Muscle layer of duodenum (tissue), 2 donors: ENCODE results near the gene SLC35E3.
A peak's percentile ranks its signal among the peaks of the same experiment; 100 is the strongest.
"Not testable (repeated sequence)": the region's sequence is repeated elsewhere in the genome, so short reads cannot be mapped to it uniquely, and the experiment has no call there.

Experiments
- H3K27ac ChIP-seq: one replicate; pipeline ENCODE4 v1.7.0; 2013; ENCODE audit warnings: mild to moderate bottlenecking, low read length
- H3K27me3 ChIP-seq: one replicate; pipeline ENCODE4 v1.7.0; 2013; ENCODE audit warnings: low read depth, mild to moderate bottlenecking, control low read depth, low read length
- H3K36me3 ChIP-seq, 2 donors: one replicate each; pipeline ENCODE4 v1.7.0; 2013; ENCODE audit warnings: low read length in 2 of 2, control low read depth in 1 of 2, mild to moderate bottlenecking in 1 of 2; ENCODE audit not compliant: insufficient read depth in 2 of 2, control insufficient read depth in 1 of 2
- H3K4me1 ChIP-seq, 2 donors: one replicate each; pipeline ENCODE4 v1.7.0; 2013; ENCODE audit warnings: low read length in 2 of 2, mild to moderate bottlenecking in 2 of 2, control low read depth in 1 of 2, moderate library complexity in 1 of 2; ENCODE audit not compliant: insufficient read depth in 2 of 2, control insufficient read depth in 1 of 2
- H3K4me3 ChIP-seq, 2 donors: one replicate each; pipeline ENCODE4 v1.7.0; 2013; ENCODE audit warnings: low read length in 2 of 2, low read depth in 1 of 2, mild to moderate bottlenecking in 1 of 2
- H3K9me3 ChIP-seq, 2 donors: one replicate each; pipeline ENCODE4 v1.7.0; 2013; ENCODE audit warnings: low read length in 2 of 2, control low read depth in 1 of 2, mild to moderate bottlenecking in 1 of 2; ENCODE audit not compliant: control insufficient read depth in 1 of 2
- donor health status: healthy.

The SLC35E3 gene

DNA sequence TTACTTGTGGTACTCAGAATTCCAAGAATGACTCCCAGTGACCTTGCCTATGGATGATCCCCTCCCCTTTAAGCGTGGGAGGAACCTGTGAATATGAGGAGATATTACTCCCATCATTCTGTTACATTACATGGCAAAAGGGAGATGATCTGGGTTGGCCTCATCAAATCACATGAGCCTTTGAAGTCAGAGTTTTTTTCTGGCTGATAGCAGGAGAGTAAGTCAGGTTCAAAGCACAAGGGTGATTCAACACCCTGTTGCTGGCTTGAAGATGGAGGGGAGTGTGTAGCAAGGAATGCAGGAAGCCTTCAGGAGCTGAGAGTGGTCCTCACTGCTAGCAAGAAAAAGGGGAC is 52.9 kb downstream of the SLC35E3 start:
- H3K4me3 ChIP-seq = no peak overlapping the region
- H3K4me1 ChIP-seq = no peaks in the 10 kb centered on the region
- H3K36me3 ChIP-seq = no peaks in the 10 kb centered on the region
- H3K27ac ChIP-seq = no peak overlapping the region
- no peaks in the 10 kb centered on the region for H3K27me3 ChIP-seq
- H3K9me3 ChIP-seq = no peaks in the 10 kb centered on the region

DNA sequence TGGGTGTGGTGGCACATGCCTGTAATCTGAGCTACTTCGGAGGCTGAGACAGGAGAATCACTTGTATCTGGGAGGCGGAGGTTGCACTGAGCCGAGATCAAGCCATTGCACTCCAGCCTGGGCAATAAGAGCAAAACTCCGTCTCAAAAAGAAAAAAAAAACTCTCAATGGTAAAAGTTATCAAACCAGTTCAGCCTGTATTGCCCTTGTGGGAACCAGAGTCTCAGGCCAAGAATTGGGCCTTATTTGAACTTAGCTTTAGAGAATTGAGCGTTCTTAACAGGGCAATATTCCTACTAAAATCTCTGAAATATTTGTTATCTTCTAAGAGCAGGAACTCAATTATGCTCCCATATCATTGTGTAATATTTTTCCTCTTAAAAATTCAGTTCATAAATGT is 54.3 kb downstream of the SLC35E3 start:
- H3K4me1 ChIP-seq = no peaks in the 10 kb centered on the region
- H3K27ac ChIP-seq = no peak overlapping the region
- H3K4me3 ChIP-seq = no peak overlapping the region
- no peaks in the 10 kb centered on the region for H3K27me3 ChIP-seq
- H3K9me3 ChIP-seq = no peaks in the 10 kb centered on the region
- no peaks in the 10 kb centered on the region for H3K36me3 ChIP-seq

DNA sequence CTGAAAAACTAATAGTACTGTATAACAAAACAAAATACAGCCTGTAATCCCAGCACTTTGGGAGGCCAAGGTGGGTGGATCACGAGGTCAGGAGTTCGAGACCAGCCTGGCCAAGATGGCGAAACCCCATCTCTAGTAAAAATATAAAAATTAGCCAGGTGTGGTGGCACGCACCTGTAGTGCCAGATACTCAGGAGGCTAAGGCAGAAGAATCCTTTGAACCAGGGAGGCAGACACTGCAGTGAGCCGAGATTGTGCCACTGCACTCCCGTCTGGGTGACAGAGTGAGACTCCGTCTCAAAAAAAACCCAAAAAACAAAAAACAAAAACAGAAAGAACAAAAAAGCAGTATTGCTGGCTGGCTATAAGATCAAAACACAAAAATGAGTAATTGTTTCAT is 55.1 kb downstream of the SLC35E3 start:
- H3K27me3 ChIP-seq, H3K36me3 ChIP-seq, H3K4me1 ChIP-seq, H3K27ac ChIP-seq, H3K9me3 ChIP-seq, H3K4me3 ChIP-seq: not testable (repeated sequence)

GRCh38 chr12:68802372-68802745 is 56.4 kb downstream of the SLC35E3 start:
- not testable (repeated sequence) for H3K27me3 ChIP-seq, H3K27ac ChIP-seq, H3K9me3 ChIP-seq

GRCh38 chr12:68802911-68803651 is 57.1 kb downstream of the SLC35E3 start:
- H3K4me1 ChIP-seq, H3K36me3 ChIP-seq, H3K9me3 ChIP-seq, H3K27ac ChIP-seq, H3K4me3 ChIP-seq, H3K27me3 ChIP-seq: not testable (repeated sequence)

More at GRCh38 chr12:68802372-68802745, 56.4 kb downstream of the SLC35E3 start:
- not testable (repeated sequence) for H3K36me3 ChIP-seq, H3K4me3 ChIP-seq, H3K4me1 ChIP-seq

DNA sequence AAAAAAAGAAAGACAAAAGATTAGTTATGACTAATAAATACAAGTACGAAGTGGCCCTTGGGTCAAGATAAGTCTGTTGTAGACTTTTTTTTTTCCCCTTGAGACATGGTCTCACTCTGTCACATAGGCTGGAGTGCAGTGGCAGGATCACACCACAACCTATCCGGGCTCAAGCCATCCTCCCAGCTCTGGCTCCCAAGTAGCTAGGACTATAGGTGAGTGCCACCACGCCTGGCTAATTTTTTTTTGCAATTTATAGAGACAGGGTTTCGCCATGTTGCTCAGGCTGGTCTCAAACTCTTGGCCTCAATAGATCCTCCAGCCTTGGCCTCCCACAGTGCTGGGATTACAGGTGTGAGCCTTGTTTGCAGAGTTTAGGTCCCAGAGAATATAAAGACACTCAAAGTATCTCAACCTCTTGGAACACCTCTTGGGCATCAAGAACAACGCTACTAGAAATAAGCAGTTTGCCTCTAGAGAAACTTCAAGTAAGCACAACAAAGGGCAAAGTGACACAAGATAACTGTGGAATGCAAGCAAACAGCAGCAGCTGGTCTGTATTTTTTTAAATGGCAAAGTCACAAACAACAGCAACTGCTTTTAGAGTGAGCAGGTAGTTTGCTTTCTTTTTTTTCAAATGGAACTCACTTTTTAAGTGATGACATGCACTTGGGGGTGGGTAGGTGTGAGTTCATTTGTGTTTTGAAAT is 58.1 kb downstream of the SLC35E3 start:
- Histone ChIP-seq H3K27ac (no peak overlapping the region), H3K4me3 (no peak overlapping the region), H3K9me3 (no peaks in the 10 kb centered on the region), H3K4me1 (peaks cover 0 to 1% of the 10 kb centered on the region in 2 donors), H3K27me3 (no peaks in the 10 kb centered on the region), H3K36me3 (no peaks in the 10 kb centered on the region)

- Histone ChIP-seq H3K27me3 (no peaks in the 10 kb centered on the region), H3K36me3 (peaks cover 0 to 4% of the 10 kb centered on the region in 2 donors), H3K4me3 (no peak overlapping the region), H3K9me3 (no peaks in the 10 kb centered on the region), H3K27ac (no peak overlapping the region), H3K4me1 (peaks cover 0 to 6% of the 10 kb centered on the region in 2 donors)
These were observed 58.9 kb downstream of the SLC35E3 start for GRCh38 chr12:68804657-68805591.

- Histone ChIP-seq H3K36me3 (peaks cover 0 to 4% of the 10 kb centered on the region in 2 donors), H3K27me3 (no peaks in the 10 kb centered on the region), H3K27ac (no peak overlapping the region), H3K4me3 (no peak overlapping the region), H3K4me1 (peaks cover 0 to 6% of the 10 kb centered on the region in 2 donors), H3K9me3 (no peaks in the 10 kb centered on the region)
These were observed 59.7 kb downstream of the SLC35E3 start for GRCh38 chr12:68805592-68806120.

DNA sequence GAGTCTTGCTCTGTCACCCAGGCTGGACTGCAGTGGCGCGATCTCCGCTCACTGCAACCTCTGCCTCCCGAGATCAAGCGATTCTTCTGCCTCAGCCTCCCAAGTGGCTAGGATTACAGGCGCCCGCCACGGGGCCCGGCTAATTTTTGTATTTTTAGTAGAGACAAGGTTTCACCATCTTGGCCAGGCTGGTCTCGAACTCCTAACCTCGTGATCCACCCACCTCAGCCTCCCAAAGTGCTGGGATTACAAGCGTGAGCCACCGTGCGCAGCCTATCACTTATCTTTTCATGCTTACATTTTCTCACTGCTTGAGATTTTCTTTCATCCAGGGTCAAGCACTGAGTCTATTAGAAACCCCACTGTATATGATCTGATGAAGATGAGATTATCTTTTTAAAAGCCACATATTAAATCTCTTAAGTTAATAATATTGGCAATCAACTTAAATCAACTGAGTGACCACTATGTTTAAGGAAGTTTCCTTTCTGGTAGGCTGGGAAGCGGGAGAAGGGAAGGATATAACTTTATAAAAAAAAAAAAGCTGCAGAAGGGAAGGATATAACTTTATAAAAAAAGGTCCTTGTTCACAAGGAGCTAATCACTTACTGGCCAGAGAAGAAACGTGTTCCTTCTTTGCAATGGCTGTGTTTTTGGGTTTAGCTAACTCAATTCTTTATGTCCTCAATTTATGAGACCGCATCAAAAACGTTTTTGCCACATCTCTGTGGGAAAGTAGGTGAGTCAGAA is 60.7 kb downstream of the SLC35E3 start:
- peaks cover 0 to 4% of the 10 kb centered on the region in 2 donors for H3K36me3 ChIP-seq
- peak overlapping the region in 1 of 2 donors; percentile 86 for H3K4me3 ChIP-seq
- H3K9me3 ChIP-seq = no peaks in the 10 kb centered on the region
- H3K27me3 ChIP-seq = no peaks in the 10 kb centered on the region
- H3K27ac ChIP-seq = no peak overlapping the region
- H3K4me1 ChIP-seq = peaks cover 0 to 6% of the 10 kb centered on the region in 2 donors

GRCh38 chr12:68807274-68807575 is 61.2 kb downstream of the SLC35E3 start:
- H3K27ac ChIP-seq = peak overlapping the region; percentile 99
- H3K36me3 ChIP-seq, H3K27me3 ChIP-seq, H3K9me3 ChIP-seq, H3K4me1 ChIP-seq: not testable (repeated sequence)
- H3K4me3 ChIP-seq = peak overlapping the region; percentile 86 to 96
